ENCODE results near the gene SLC25A44. TPM values are rescaled to one million over a fixed set of nuclear protein-coding genes. Genes with fewer than 3 reads are reported as not detected.
A peak's percentile ranks its signal among the peaks of the same experiment; 100 is the strongest.

Gene SLC25A44
- total RNA-seq, 1 experiment from 2014 or later = 40.2 TPM

- H2BK5ac ChIP-seq (ENCODE audit: insufficient read length, low read length) = no peak overlapping the region
- H3K27ac Mint-ChIP-seq = peak overlapping the region; percentile 75 to 95 (median 93)
These were observed 47.7 kb upstream of the SLC25A44 start for GRCh38 chr1:156146020-156146768.

More at GRCh38 chr1:156146020-156146768, 47.7 kb upstream of the SLC25A44 start:
- TF ChIP-seq CTCF (conservative IDR thresholded peaks at IDR 0.05) = peak; percentile 70
- Histone ChIP-seq H3K23ac (ENCODE audit: insufficient read length, low read depth, low read length) (no peak overlapping the region), H3K27ac (ENCODE audit: insufficient read length, low read depth, low read length) (no peak overlapping the region), H4K8ac (replicated peaks; ENCODE audit: insufficient read length, low read depth, low read length) (no peak overlapping the region), H2BK20ac (ENCODE audit: low read depth, low read length, poor library complexity, severe bottlenecking) (no peak overlapping the region), H2BK12ac (ENCODE audit: insufficient read length, low read depth, low read length) (no peak overlapping the region), H3K79me1 (ENCODE audit: insufficient read depth, low read depth, low read length, poor library complexity, severe bottlenecking) (no peaks in the 10 kb centered on the region), H3K14ac (ENCODE audit: insufficient read depth, low read length) (peak overlapping the region; percentile 25; the same call in 1 of the 2 replicates), H3K27me3 (ENCODE audit: insufficient read depth, low read length) (no peaks in the 10 kb centered on the region), H3K79me2 (ENCODE audit: insufficient read depth, low read length) (no peaks in the 10 kb centered on the region), H3K4ac (ENCODE audit: low read depth, low read length) (no peak overlapping the region), H2BK15ac (ENCODE audit: low read depth, low read length) (no peak overlapping the region), H4K5ac (ENCODE audit: insufficient read length, low read depth, low read length) (no peak overlapping the region), H4K91ac (ENCODE audit: insufficient read length, low read depth, low read length) (no peak overlapping the region), H2AK5ac (ENCODE audit: insufficient read length, low read length) (no peak overlapping the region), H4K20me1 (ENCODE audit: control insufficient read depth, insufficient read depth, insufficient read length) (no peaks in the 10 kb centered on the region), H3K9ac (ENCODE audit: extremely low read depth, insufficient read length, low read length) (no peak overlapping the region), H2AFZ (ENCODE audit: low read length) (no peak overlapping the region), H3K18ac (ENCODE audit: insufficient read length, low read depth, low read length) (peak overlapping the region; percentile 27), H3K23me2 (ENCODE audit: insufficient read length, low read depth, low read length, poor library complexity, severe bottlenecking) (no peaks in the 10 kb centered on the region), H3T11ph (ENCODE audit: low read length) (no peak overlapping the region), H2BK120ac (ENCODE audit: low read depth, low read length, poor library complexity, severe bottlenecking) (no peak overlapping the region), H3K4me2 (ENCODE audit: insufficient read depth, insufficient read length, low read length) (no peak overlapping the region), H3K9me3 (ENCODE audit: control insufficient read depth, low read depth, low read length) (no peaks in the 10 kb centered on the region), H3K56ac (ENCODE audit: insufficient read length, low read depth, low read length) (no peak overlapping the region), H3K4me1 (ENCODE audit: insufficient read depth, low read length) (peaks cover 20% of the 10 kb centered on the region; the same call in 1 of the 2 replicates)
- WGBS (ENCODE audit: extremely low coverage, insufficient read length, low lambda C conversion rate) = no CpG with 5 or more reads among the region's 13 CpGs
- peaks cover 57 to 59% of the 10 kb centered on the region in 2 experiments for H3K4me1 Mint-ChIP-seq
- no peaks in the 10 kb centered on the region for H3K9me3 Mint-ChIP-seq
- no peaks in the 10 kb centered on the region; the same call in 1 of the 2 replicates for H3K27me3 Mint-ChIP-seq (ENCODE audit: low read depth)
- no peaks in the 10 kb centered on the region for H3K36me3 Mint-ChIP-seq (ENCODE audit: insufficient read depth in 1 of 3, low read depth in 3 of 3)
- H3K4me3 Mint-ChIP-seq = peak overlapping the region; percentile 46 to 64
- no peak for DNase-seq

All from H9 (cell line).